NCI-H128 (cell line): ENCODE measurements around the gene BPHL.
A peak's percentile ranks its signal among the peaks of the same experiment; 100 is the strongest.
"Not testable (repeated sequence)": the region's sequence is repeated elsewhere in the genome, so short reads cannot be mapped to it uniquely, and the experiment has no call there.

Experiments used
- DNase-seq: peaks from one replicate; lab custom pipeline; 2025; ENCODE audit not compliant: unreplicated experiment; lab: John Stamatoyannopoulos, UW

Gene BPHL

DNA sequence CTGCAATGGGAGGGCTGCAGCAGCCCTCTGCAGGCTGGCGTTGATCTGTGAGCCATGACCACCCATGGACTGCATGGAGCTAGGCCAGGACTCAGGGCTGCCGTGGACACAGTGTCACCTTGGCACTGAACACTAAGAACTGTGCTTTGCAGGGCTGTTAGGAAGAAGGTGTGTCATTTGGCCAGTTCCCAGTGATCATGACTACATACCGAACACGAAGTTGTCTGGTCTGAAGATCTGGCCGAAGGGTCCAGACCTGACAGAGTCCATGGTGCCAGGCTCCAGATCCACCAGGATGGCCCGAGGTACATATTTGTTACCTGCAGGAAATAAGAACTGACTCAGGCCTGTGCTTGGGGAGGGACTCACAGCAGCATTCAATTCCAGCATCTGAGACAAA, 36.9 kb downstream of the BPHL start:
- DNase-seq, result not testable (repeated sequence)

DNA sequence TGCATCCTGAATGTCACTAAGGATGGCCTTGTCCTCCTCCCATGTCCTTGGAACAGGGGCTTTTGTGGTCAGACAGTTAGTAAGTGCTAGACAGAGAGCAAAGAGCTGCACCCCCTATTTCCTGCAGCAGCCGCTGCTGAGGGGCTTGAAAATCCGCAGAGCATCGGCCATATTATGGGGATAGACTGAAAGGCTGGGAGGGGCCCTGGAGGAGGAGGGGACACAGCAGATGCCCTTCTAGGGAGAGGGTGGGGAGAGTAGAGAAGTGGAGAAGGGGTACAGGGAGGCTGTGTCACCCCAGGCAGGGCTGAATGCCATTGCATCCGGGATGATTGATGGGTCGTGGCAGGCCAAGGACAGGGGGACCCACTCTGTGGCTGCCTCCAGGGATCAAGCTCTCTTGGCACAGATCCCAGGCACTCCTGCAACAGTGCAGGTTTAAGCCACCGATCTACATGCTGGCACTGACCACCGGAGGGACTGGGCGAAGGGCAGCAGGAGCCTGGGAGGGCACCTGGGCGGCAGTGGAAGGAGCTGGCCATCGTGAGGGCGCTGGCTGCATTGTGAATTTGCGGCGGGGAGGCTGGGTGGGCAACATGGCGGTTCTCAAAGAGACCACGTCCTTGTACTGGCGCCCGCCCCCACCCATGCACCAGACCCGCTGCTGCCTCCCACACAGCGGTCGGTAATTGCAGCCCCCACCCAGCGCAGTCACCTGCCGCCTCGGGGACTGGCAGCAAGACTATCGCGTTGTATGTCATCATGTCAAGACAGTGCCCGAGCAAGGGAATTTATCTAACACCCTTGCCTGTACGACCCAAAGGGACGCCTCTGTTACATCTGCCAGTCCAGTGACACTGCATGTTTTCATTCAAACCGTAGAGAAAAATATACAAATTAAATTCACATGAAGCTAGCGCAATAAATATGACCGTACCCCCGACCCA, 37.9 kb downstream of the BPHL start:
- DNase-seq, result not testable (repeated sequence)

DNA sequence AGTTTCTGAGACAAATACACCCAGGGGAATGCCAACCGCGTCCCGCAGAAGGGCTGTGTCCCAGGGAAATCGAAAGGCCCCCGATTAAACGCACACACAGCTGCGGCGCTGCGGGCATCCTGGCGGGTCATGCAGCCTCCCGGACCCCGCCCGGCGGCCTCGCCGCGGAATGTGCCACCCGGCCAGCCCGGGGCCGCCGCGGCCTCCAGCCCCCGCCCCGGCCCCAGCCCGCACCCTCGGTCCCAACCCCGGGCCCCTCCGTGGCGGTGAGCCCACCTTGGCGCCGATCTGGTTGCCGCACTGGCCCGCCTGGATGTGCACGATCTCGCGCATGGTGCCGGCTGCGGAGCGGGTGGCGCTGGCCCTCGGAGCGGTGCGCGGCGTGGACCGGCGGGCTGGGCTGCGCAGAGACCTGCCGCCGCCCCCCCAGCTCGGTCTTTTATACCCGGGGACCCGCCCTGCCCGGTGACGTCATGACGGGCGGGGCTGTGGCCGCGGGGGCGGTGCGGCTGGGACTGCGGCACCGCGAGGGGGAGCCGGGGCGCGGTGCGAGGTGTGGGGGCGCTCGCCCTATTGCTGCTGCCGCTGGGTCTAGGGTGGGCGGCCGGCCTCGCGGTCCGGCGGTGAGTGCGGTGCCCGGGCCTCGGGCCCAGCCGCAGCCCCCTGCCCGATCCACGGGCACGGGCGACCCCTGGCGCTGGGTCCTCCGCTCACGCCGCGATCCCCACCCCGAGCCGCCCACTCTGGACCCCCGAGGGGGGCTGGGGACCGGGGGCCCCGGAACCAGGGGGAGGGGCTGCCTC, 38.8 kb downstream of the BPHL start, which contains the start of gene TUBB2A:
TSS of gene TUBB2A (minus strand) at position 414 of the 803 bp plus-strand sequence. CDS start at position 333, 81 bp downstream.
- peak; percentile 50 for DNase-seq

DNA sequence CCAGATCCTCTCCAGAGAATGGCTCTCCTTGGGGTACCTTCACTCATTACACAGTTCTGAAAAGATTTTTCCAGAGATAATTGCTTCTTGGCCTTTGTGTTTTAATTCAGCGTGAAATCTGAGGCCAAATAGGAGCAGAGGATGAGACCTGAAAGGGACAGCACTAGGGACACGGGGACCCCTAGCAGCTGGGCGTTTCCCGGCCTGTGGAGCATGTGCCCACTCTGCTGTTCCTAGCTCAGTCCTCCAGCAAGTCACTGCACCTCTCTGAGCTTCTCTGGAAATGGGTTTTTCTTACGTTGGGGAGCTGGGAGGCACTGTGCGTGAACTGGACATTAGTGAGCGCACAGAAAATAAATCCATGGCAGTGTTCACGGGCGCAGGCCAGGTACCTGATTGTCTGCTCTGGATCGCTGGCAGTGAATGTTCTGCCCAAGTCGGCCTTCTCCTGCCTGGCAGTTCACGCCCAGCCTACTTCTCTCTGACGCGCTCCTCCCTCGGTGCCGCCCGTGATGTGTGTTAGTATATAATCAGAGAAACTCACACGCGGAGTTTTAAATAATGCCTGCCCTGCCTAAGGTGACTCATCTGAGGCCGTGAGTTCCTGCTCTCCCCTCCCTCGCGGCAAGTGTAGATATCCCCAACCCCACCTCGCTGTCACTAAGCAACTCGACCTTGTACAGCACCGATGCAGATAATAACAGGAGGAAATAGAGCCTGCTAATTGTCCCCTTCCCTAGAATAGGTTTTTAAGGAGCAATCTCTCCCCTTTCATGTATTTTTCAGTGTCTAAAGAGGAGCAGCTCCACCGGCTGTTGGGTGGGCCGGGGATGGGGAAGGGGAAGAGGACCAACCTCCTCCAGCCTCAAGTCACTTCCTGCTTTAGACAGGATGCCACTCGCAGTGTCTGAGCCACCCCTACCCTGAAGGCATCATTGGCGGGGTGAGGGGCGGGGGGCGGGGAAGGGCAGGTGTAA, 41.6 kb downstream of the BPHL start:
- DNase-seq, result no peak

DNA sequence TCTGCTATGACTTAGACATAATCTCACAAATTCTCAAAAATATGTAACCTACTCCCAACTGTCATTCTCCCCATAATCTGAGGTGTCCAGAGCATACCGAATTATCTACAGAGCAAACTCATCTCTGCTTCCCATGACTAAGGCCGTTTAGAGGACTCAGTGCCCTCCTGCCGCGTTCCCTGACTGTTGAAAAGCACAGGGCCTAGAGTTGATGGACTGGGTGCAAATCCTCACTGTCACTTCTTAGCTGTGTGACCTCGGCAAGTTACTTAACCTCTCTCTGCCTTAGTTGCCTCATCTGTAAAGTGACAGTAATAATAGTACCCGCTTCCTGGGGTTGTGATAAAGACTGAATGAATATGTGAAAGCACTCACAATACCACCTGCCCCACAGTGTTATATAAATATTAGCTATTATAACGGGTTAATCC, 43.6 kb downstream of the BPHL start:
- DNase-seq, result no peak

DNA sequence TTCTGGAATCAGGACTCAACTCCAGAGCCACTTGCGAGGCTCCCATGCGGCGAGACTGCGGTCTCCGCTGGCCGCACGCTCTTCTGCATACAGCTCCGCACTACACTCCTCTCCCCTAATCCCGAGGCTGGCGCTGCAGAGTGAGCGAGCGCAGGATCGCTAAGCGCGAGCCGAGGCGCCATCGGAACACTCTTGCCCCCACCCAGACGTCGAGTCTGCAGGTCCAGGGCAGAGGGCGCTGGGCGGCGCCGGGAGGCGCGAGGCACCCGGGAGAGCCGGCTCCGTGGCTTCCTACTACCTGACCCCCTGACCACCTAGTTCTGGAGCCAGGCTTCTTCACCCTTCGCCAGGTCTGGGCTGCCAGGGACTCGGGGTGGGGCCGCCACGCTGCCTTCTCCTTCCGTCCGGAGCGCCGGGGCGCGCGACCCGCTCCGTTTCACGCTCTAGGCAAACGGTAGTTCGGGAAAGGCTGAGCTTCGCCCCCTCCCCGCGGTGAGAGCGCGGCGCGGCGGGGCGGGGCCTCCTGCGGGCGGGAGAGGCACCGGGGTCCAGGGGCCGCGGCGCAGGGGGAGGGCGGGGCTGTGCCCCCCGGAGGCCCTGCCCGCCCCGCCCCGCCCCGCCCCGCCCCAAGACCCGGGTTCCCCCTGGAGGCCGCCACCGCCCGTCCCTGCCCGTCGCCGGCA, 44.2 kb downstream of the BPHL start:
- peak; percentile 83 for DNase-seq

DNA sequence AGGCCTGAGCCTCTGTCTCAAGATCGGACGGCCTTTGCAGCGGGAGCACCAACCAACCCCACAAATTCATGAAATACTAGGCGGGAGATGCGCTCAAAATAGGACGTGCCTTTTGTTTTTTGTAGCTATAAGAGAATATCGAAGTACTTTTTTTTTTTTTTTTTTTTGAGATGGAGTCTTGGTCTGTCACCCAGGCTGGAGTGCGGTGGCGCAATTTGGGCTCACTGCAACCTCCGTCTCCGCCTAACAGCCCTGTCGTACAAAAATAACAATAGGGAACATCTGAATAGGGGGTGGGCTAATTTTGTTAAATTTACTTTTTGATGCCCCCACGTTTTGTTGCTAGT, 44.7 kb downstream of the BPHL start:
- DNase-seq, result no peak

DNA sequence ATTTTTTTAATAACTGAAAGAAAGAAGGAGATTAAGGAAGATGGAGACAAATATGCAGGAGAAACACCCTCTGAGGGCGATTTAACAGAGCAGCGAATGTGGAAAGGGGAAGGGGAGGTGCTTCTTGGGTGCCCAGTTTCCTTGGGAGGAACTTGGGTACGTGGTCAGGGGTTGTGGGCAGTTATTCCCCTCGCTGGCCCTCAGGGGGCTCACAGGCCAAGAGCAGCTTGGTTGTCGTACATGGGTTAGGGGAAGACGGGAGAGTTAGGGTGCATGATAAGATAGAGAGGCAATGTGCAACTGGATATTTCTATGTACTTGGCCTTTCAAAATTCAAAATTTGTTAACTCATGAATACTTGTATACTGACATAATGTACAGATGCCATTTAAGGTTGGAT, 45.9 kb downstream of the BPHL start:
- DNase-seq, result no peak

DNA sequence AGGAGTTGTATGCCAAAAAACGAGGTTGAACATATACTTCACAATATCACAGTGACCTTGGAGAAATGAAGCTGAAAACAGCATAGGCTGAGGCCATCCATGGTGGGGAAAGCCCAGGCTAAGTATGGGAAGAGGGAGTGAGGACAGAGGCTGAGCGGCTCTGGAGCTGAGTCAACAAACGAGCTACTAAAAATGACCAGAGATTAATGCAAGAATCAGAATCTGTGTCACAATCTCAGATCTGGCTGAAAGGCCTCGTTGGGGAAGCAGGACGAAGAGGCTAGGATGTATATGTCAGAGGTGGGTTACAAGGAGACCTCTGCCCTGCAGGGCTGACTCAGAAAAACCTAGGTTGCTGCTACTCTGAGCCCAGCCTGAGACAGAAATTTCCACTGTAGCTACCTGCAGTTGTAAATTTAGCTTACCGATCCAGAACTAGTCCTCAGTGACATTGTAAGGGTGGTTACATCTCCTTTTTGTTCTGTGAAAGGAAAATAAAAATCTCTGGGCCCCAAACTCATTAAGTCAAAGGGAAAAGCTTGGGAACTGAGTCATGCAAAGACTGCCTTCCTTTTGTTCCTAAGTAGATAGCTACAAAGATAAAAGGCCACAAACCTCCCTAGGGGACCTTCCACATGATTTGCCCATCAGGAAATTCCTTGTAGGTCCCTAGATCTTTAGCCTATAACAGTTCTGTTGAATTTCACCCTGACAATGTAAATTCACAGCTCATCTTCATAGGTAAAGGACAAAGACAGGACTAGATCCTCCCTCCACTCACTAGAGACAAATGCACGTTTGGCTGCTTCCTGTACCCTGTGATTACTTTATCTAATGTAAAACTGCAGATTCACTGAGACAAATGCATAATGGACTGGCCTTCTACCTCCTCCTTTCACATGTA, 47.4 kb downstream of the BPHL start:
- no peak for DNase-seq

DNA sequence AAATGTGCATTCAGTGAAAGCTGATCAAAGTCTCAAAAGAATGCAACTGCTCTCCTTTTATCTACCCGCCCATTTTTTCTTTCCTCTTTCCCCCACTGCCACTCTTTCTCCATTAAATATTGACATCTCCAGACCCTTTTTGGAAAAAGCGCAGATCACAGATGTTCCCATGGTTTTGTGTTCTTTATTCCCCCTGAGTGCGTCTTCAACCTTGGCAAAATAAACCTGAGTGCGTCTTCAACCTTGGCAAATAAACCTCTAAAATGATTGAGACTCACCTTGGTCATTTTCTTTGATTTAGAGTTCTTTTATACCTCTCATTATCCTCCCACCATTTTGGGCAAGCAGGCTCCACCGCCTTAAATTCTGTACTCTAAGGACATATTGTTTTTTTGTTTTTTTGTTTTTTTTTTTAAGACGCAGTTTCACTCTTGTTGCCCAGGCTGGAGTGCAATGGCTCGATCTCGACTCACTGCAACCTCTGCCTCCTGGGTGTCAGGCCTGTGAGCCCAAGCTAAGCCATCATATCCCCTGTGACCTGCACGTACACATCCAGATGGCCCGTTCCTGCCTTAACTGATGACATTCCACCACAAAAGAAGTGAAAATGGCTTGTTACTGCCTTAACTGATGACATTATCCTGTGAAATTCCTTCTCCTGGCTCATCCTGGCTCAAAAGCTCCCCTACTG, 48.2 kb downstream of the BPHL start:
- not testable (repeated sequence) for DNase-seq

DNA sequence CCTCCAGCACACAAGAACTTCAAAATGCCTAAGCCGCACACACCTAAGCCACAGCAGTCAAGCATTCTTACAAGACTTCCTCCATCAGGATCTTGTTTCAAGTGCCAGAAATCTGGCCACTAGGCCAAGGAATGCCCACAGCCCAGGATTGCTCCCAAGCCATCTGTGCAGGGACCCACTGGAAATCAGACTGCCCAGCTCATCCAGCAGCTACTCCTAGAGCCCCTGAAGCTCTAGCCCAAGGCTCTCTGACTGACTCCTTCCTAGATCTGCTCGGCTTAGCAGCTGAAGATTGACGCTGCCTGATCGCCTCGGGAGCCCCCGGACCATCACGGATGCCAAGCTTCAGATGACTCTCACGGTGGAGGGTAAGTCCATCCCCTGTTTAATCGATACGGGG, 49.5 kb downstream of the BPHL start:
- not testable (repeated sequence) for DNase-seq

DNA sequence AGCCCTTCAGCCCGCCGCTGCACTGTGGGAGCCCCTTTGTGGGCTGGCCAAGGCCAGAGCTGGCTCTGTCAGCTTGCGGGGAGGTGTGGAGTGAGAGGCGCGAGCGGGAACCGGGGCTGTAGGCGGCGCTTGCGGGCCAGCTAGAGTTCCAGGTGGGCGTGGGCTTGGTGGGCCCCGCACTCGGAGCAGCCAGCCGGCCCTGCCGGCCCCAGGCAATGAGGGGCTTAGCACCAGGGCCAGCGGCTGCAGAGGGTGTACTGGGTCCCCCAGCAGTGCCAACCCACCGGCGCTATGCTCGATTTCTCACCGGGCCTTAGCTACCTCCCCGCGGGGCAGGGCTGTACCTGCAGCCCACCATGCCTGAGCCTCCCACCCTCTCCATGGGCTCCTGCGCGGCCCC, 52.2 kb downstream of the BPHL start:
- not testable (repeated sequence) for DNase-seq

DNA sequence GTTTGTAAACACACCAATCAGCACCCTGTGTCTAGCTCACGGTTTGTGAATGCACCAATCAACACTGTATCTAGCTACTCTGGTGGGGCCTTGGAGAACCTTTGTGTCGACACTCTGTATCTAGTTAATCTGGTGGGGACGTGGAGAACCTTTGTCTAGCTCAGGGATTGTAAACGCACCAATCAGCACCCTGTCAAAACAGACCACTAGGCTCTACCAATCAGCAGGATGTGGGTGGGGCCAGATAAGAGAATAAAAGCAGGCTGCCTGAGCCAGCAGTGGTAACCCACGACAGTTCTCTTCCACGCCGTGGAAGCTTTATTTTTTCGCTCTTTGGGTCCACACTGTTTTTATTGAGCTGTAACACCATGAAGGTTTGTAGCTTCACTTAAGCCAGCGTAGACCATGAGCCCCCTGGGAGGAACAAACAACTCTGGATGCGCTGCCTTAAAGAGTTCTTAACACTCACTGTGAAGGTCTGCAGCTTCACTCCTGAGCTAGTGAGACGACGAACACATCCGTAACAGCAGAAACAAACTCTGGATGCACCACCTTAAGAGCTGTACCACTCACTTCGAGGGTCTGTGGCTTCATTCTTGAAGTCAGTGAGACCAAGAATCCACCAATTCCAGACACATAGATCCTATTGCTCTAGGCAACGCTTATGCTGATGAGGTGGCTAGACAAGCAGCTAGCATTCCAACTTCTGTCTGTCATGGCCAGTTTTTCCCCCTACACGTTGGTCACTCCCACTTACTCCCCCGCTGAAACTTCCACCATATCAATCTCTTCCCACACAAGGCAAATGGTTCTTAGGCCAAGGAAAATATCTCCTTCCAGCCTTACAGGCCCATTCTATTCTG, 53.0 kb downstream of the BPHL start:
- DNase-seq, result not testable (repeated sequence)

DNA sequence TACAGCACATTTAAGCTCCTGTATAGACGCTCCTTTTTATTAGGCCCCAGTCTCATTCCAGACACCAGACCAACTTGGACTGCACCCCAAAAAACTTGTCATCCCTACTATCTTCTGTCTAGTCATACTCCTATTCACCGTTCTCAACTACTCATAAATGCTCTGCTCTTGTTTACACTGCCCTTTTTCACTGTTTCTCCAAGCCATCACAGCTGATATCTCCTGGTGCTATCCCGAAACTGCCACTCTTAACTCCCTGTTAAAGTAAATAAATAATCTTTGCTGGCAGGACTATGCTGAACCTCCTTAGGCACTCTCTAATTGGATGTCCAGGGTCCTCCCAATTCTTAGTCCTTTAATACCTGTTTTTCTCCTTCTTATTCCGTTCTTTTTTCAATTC, 54.3 kb downstream of the BPHL start:
- DNase-seq, result not testable (repeated sequence)

DNA sequence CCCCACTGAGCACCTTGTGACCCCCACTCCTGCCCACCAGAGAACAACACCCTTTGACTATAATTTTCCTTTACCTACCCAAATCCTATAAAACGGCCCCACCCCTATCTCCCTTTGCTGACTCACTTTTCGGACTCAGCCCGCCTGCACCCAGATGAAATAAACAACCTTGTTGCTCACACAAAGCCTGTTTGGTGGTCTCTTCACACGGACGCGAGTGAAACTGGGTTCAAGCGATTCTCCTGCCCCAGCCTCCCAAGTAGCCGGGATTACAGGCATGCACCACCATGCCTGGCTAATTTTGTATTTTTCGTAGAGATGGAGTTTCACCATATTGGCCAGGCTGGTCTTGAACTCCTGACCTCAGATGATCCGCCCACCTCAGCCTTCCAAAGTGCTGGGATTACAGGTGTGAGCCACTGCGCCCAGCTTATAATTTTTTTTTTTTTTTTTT, 55.2 kb downstream of the BPHL start:
- not testable (repeated sequence) for DNase-seq

DNA sequence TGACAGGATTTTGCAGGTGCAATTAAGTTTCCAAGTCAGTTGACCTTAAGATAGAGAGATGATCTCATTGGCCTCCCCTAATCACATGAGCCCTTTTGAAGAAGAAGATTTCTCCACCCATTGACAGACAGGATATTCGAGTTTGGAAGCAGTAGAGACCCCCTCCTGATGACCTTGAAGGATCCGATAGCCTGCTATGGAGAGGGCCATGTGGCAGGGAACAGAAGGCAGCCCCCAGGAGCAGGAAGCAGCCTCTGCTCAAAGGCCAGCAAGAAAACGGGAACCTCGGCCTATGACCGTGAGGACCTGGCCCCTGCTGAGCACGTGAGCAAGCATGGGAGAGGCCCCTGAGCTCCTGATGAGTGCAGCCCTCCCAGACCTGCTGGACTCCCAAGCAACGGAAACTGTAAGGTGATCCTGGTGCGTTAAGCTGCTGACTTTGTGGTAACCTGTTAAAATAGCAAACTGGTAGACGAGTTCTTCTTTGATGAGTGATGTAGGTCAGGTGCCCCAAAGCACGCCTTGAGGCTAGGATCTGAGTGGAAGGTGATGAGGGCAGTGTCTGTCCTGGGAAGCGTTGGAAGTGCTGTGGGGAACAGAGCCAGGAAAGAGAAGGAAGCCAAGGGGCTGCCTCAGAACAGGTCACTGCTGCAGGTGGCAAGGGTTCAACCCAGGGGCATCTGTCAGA, 57.3 kb downstream of the BPHL start:
- no peak for DNase-seq
